Measurements from ENCODE around the gene C20orf141.

Gene C20orf141

DNA sequence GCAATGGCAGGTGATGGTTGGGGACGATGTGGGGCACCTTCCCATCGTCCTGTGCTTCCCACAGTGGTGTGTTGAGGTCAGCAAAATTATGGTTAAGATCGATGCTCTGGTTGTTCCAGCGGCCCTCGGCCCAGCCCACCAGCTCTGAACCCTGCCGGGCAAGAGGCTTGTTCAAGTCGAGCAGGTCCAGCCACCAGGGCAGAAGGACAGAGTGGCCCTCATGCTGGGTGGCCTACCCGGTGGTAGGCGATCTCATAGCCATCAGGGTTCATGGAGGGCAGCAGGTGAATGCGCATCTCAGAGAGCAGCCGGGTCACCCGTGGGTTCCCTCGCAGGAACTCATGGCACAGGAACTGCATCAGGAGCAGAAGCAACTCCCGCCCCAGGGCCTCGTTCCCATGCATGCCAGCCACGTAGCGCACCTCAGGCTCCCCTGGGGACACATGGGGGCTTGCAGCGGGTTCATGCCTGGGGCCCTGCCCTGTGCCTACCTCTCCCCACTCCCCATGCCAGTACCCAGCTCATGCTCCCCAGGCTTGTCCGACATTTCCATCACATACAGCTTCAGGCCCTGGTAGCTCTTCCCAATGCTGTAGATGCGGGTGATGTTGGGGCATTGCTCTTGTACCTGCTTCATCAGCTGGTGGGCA, 18.7 kb upstream of the C20orf141 start:
- TF ChIP-seq GATA2 (IDR thresholded peaks at IDR 0.05; ENCODE audit: low read depth, low read length) = no peak
- no peak for TF ChIP-seq GATA3 (IDR thresholded peaks at IDR 0.05; ENCODE audit: low read depth, low read length)

DNA sequence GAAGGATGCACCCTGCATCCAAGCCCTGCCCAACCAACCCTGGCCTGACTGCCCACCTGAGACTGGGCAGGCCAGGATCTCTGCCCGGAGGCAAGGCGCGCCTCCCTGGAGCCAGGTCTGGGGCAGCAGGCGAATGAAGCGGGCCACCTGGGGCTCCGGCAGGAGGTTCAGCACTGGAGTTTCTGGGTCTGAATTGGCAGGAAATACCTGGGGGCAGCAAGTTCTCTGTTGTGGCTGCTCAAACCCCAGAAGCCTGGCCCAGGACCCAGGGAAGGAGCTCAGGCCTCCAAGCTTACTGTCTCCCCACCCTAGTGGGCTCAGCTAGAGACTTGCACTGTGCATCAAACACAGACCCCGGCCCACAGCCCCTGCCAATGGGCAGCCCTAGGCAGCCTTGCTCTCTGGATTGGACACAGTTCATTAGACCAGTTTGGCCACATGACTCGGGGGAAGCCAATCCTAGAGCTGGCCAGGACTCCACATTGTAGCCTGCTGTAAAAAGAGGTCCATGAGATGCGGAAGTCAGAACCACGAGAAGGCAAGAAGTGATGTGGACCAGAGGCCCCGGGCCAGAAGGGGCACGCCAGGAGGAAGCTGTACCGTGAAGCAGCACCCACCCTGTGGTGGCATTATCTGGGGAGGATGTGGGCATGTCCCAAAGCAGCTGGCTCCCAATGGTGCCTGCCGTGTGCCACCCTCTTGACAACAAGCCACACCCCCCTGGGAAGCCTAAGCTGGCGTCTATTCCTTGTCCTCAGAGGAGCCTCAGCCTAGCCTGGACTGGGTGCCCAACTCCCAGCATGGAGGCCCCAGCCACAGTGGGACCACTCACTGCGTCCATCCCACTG, 17.4 kb upstream of the C20orf141 start:
- TF ChIP-seq GATA2 (IDR thresholded peaks at IDR 0.05; ENCODE audit: low read depth, low read length) (no peak), GATA3 (IDR thresholded peaks at IDR 0.05; ENCODE audit: low read depth, low read length) (no peak)

DNA sequence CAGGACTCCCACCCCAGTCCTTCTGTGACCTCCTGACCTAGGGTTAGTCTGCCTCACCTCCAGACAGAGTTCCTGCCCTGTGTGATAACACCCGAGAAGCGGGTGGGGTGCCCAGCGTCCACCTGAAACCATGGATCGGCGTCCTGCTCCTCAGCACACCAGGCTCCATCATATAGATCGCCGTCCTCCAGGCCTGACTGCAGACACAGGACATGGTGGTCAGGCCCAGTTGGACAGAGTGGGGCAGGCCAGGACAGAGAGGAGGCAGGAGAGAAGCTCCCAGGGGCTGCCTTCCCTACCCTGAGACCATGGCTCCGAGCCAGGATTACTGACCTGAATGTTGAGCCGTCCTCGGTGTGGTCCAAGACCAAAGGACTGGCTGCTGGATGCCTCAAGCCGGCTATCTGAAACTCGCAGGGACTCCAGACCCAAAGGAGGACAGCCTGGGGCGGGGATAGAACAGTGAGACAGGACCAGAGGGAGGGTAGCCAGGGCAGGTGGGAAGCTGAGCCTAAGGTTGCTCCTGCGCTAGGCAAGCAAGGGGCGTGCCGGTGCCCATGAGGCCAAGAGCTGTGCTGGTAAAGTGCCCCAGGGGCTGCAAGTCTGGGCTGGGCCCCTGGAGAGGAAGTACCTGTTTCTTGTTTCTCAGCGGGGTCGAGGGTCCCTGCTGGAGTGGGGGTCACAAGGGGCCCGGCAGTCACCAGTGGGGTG, 16.5 kb upstream of the C20orf141 start:
- no peak for TF ChIP-seq GATA2 (IDR thresholded peaks at IDR 0.05; ENCODE audit: low read depth, low read length)
- TF ChIP-seq GATA3 (IDR thresholded peaks at IDR 0.05; ENCODE audit: low read depth, low read length) = no peak

DNA sequence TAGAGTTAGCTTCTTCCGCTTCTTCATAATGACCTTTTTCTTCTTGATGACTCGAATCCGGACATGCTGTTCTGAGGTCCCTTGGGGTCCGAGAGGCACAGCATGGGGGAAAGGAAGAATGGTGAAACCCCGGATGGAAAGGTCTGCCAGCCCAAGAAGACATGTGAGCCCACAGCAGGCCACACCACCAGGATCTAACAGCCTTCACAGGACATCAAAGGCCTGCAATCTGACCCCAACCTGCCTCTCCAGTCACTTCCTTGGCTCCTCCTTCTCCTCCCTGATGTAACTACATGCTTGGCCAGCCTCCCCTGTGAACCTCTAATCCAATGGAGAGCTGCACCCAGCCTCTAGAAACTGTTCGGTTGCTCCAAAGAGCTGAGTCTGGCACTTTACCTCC, 16.0 kb upstream of the C20orf141 start:
- no peak for TF ChIP-seq GATA3 (IDR thresholded peaks at IDR 0.05; ENCODE audit: low read depth, low read length)
- TF ChIP-seq GATA2 (IDR thresholded peaks at IDR 0.05; ENCODE audit: low read depth, low read length) = no peak

DNA sequence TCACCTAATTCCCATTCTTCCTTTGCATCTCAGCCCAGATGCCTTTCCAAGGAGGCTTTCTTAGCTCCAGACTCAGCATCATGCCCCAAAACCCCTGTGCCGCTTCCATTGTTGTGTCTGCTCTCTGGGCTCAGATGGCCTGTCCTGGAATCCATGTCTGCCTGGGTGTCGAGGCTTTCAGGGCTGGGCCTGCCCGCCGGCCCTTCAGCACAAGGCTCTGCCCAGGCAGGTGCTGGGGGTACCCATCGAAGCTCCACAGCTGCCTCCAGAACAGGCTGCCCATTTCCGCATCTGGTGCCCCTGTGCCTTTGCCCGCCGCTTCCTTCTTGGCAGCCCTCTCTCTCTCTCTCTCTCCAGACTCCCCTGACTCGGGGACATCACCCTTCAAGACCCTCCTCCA, 15.5 kb upstream of the C20orf141 start:
- TF ChIP-seq GATA3 (IDR thresholded peaks at IDR 0.05; ENCODE audit: low read depth, low read length) = no peak
- no peak for TF ChIP-seq GATA2 (IDR thresholded peaks at IDR 0.05; ENCODE audit: low read depth, low read length)

DNA sequence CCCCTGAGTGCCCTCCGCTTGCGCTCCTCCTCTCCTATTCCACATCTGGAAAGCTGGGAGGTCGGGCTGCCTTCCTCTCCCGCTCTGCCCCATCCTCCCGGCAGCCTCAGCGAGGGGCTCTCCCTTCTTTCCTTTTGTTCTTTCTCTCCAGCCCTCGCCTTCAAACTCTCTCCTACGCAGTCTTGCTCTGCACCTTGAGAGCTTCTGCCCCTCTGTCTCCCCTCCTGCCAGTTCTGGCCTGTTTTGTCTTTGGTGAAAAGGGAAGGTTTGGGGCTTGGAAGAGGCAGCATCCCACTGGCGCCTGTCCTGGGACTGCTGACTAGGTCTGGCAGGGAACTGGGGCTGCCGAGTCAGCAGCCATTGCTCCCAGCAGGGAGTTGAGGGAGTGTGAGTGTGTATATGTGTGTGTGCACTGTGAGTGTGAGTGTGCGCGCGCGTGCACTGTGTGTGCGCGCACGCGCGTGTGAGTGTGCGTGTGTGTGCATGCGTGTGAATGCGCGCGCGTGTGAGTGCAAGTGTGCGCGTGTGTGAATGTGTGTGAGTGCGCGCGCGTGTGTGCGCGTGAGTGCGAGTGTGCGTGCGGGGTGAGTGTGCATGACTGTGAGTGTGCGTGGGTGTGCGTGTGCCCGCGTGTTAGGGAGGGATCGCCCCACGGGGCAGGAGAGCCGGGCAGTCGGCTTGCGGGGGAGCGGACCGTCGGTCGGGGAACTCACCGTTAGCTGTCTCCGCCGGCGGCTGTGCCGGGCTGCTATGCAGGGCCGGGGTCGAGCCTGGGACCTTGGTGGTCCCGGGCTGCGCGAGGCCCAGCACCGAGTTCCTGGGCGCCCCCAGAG, 14.9 kb upstream of the C20orf141 start:
- no peak for TF ChIP-seq GATA3 (IDR thresholded peaks at IDR 0.05; ENCODE audit: low read depth, low read length)
- TF ChIP-seq GATA2 (IDR thresholded peaks at IDR 0.05; ENCODE audit: low read depth, low read length) = no peak

DNA sequence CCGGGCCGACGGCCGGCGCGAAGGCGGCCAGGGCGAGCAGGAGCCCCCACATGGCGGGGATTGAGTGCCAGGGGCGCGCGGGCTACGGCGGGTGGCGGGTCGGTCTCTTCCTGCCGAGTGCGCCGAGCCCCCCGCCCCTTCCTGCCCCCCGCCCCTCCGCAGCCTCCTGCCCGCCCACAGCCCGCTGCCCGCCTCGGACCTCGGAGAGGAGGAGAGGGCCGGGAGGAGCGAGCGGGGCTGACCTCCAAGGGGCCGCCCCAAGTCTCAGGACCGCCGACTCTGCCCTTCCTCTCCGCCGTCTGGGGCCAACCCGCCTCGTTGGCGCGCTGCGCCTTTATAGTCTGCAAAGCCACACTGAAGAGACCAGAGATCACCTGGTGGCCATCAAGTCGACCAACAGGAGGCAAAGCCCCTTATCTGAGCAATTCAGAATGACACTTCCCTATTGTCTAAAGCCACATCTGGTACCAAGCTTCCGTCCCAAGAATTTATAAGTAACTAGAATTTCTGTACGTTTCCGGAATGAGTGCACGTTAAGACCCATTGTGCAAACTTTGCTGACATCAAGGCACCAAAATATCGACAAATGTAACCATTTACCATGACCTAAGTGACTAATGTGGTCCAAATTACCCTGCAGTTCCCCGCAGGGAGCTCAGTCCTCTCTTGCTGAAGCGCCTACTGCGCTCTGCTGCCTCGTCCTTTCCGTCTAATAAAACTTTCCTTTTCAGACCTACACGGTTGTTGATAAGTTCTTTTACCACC, 14.1 kb upstream of the C20orf141 start, which contains the start of gene CPXM1:
CPXM1 (minus strand) TSS at position 107 of the 765 bp plus-strand sequence; CDS start at position 52, 55 bp downstream.
- TF ChIP-seq GATA2 (IDR thresholded peaks at IDR 0.05; ENCODE audit: low read depth, low read length) = no peak
- TF ChIP-seq GATA3 (IDR thresholded peaks at IDR 0.05; ENCODE audit: low read depth, low read length) = no peak

DNA sequence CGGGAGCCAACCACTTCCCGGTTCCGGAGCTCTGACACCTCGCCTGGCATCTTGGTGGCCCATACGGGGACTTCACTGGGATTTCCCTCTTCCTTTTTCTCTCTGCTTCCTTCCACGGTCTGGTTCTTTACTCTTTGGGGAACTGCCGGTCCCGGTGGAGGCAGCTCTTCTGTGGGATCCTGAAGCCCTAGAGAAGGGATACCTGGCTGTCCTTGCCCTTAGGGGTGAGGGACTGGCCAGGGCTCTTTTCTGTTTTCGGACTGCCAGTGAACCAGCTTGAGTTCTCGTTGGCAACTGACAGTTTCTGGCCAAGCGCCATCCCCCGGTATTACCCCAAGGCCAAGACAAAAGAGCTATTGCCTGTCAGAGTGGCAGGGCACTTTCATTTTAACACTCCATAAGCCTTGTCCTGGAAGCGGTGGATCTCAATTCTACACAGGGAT, 13.5 kb upstream of the C20orf141 start:
- TF ChIP-seq GATA3 (IDR thresholded peaks at IDR 0.05; ENCODE audit: low read depth, low read length) (no peak), GATA2 (IDR thresholded peaks at IDR 0.05; ENCODE audit: low read depth, low read length) (no peak)

DNA sequence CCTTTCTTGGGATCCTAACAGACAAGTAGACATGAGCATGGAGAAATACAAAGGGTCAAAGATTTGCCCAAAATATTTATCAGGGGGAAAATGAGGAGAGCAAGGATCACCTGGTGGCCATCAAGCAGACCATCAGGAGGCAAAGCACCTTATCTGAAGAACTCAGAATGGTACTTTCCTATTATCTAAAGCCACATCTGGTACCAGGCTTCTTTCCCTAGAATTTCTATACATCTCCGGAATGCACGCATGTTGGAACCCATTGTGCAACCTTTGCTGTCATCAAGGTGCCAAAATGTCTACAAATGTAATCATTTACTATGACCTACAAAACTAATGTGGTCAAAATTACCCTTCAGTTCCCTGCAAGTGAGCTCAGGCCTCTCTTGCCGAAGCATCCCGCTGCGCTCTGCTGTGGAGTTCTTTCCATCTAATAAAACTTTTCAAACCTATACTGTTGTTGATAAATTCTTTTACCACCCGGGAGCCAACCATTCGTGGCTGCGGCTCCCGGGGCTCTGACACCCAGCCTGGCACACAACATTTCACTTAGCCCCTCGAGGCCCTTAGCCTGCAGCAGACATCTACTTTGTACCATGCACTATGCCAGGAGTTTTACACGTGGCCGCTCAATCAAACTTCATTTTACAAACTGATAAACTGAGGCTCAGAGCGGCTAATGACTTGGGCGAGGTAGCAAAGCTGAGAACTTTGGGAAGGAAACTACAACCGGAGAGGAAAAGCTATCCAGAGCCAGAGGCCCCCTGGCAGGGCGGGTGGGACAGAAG, 10.6 kb upstream of the C20orf141 start:
- TF ChIP-seq GATA2 (IDR thresholded peaks at IDR 0.05; ENCODE audit: low read depth, low read length) = no peak
- TF ChIP-seq GATA3 (IDR thresholded peaks at IDR 0.05; ENCODE audit: low read depth, low read length) = no peak

DNA sequence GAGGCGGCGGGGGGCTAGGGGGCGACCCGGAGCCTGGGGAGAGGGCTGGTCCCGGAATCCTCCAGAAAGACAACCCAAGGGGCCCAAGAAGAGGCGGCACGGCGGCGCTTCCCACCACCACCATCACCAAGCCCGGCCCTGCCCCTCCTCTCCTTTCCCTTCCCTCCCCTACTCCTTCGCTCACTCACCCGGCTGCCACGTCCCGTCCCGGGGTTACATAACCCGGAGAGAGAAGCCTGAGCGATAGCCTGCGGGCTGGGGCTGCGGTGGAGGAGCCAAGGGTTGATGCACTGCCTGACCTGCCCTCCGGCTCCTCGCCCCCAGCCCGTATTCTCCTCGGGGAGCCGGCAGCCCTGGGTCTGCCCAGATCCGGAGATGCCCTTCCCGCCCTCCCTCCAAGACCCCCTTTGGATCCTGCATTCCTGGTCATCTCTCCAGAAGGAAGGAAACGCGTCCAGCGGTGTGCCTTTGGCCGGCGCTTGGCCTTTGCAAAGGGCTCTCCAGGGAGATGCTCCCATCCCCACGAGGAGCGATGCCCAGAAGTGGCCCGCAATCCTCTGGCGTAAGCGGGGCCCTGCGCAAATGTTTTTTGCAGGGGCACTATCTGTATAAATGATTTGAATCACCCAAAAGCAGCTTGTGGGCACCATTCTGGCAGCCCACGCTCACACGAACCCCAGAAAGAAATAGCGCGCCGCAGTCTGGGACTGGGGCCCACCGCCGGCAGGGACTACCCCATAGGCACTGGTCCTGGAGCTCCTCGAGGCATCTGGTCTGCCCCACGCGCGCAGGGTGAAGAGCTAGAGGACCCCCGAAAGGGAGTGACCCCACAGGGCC, 9.7 kb upstream of the C20orf141 start:
- no peak for TF ChIP-seq GATA2 (IDR thresholded peaks at IDR 0.05; ENCODE audit: low read depth, low read length)

DNA sequence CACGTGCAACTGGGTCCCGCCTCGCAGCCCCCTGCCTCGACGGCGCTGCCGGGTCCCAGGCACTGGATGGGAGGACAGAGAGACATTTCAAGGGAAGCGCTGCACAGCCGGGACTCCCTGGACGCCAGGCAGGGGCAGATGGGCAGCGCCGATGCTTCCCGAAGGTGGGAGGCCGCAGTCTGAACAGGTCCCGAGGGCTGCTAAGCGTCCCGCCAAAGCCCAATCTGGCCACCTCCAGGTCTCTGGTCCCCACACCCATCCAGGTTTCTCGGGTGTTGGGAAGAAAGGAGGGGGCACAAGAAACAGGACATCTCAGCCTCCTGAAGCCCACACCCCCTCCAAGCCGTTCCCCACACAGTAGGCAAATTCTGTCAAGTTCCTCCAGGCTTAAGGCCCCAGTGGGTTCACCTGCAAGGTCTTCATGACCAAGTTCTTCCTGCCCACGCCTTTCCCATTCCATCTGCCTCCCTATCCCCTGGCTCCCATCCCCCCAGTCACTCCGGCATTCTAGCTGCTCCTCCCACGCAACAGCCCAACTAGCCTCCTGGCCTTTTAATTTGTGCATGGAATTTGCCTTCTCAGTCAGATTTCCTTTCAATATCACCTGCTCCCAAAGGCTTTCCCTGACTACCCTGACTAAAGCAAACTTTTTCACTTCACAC, 9.0 kb upstream of the C20orf141 start:
- no peak for TF ChIP-seq GATA3 (IDR thresholded peaks at IDR 0.05; ENCODE audit: low read depth, low read length)
- no peak for TF ChIP-seq GATA2 (IDR thresholded peaks at IDR 0.05; ENCODE audit: low read depth, low read length)

Measured in SH-SY5Y (cell line).